Suprapubic skin (tissue), 4 donors: Measurements from ENCODE around the gene USP54. TPM values are rescaled to one million over a fixed set of nuclear protein-coding genes. Genes with fewer than 3 reads are reported as not detected.

Experiments used
- DNase-seq, 2 donors: peaks; one replicate each; pipeline ENCODE4 v3.0.0-alpha.2; 2019; ENCODE audit warnings: low spot score in 2 of 2
- H3K27ac ChIP-seq: fragments of 200-600 bp; sonication (generic); one replicate; pipeline ENCODE4 v1.5.1; 2019
- H3K27me3 ChIP-seq: fragments of 200-600 bp; sonication (generic); one replicate; pipeline ENCODE4 v1.5.1; 2019
- H3K36me3 ChIP-seq: fragments of 200-600 bp; sonication (generic); one replicate; pipeline ENCODE4 v1.5.1; 2019
- H3K4me1 ChIP-seq: fragments of 200-600 bp; sonication (generic); one replicate; pipeline ENCODE4 v1.5.1; 2019
- H3K4me3 ChIP-seq: fragments of 200-600 bp; sonication (generic); one replicate; pipeline ENCODE4 v1.5.1; 2019; ENCODE audit warnings: mild to moderate bottlenecking
- H3K9me3 ChIP-seq: fragments of 200-600 bp; sonication (generic); one replicate; pipeline ENCODE4 v1.5.1; 2019
- CTCF ChIP-seq, 2 donors: fragments of 200-600 bp in 1 of 2; fragments of 450-650 bp in 1 of 2; sonication (generic) in 1 of 2; IDR thresholded peaks; one replicate each; pipeline ENCODE4 v1.5.1; 2016 to 2019; ENCODE audit warnings: antibody characterized with exemption in 2 of 2, mild to moderate bottlenecking in 1 of 2, moderate library complexity in 1 of 2
- EP300 ChIP-seq: sonication (generic); formaldehyde crosslinking; IDR thresholded peaks from one replicate; pipeline ENCODE4 v1.6.1; 2017; ENCODE audit warnings: antibody characterized with exemption
- POLR2A ChIP-seq, 2 donors: fragments of 450-650 bp; IDR thresholded peaks; one replicate each; pipeline ENCODE4 v1.6.1; 2017; ENCODE audit warnings: antibody characterized with exemption in 2 of 2, mild to moderate bottlenecking in 2 of 2, moderate library complexity in 2 of 2
- POLR2AphosphoS5 ChIP-seq, 3 donors: sonication (generic); formaldehyde crosslinking; IDR thresholded peaks; one replicate each; pipeline ENCODE4 v1.6.1; 2017; ENCODE audit warnings: antibody characterized with exemption in 3 of 3
- WGBS: methylation state at CpG from one replicate; pipeline ENCODE4 v1.1.5; 2018; 5-methylcytosine and 5-hydroxymethylcytosine counted together
- total RNA-seq, 4 donors: library from RNA; depleted of rRNA; stranded (reverse); fragments of >200 nt; gene quantifications; one replicate each; pipeline ENCODE4 v1.1.0, GENCODE V29; 2016

USP54 gene
- total RNA-seq, 4 donors from 2014 or later, result 52.2 to 110 (median 79.5) TPM

- Histone ChIP-seq H3K27me3 (no peaks in the 10 kb centered on the region), H3K9me3 (no peaks in the 10 kb centered on the region), H3K36me3 (peaks cover 43% of the 10 kb centered on the region), H3K4me1 (peaks cover 9% of the 10 kb centered on the region), H3K27ac (no peak overlapping the region), H3K4me3 (no peak overlapping the region)
- TF ChIP-seq CTCF (IDR thresholded peaks at IDR 0.05) (no peak), EP300 (no peak), POLR2A (IDR thresholded peaks at IDR 0.05) (no peak), POLR2AphosphoS5 (IDR thresholded peaks at IDR 0.05) (no peak)
- WGBS, result 85% methylated on average over 7 of the region's 7 CpGs
- no peak for DNase-seq
Observed at GRCh38 chr10:73537709-73538108, 53.4 kb downstream of the USP54 start.

DNA sequence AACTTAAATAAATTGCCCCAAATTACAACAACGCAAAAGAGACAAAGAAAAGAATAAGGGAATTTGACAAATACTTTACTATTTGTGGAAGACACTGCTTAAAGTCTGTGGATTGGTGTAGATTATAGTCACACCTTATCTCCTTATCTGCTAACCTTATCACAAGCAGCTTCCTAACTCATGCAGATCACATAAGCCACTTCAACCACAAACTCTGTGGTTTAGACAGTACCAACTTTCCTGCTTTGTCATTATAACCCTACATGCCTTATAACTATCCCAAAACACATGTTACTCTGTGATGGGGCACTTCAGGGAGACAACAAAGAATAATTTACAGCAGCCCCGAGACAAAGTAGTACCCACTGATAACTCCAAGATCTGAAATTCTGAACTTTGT, 53.9 kb downstream of the USP54 start:
- WGBS, result 84% methylated on average over 2 of the region's 2 CpGs
- Histone ChIP-seq H3K27ac (no peak overlapping the region), H3K4me3 (no peak overlapping the region), H3K9me3 (no peaks in the 10 kb centered on the region), H3K4me1 (peaks cover 9% of the 10 kb centered on the region), H3K36me3 (peaks cover 40% of the 10 kb centered on the region), H3K27me3 (no peaks in the 10 kb centered on the region)
- TF ChIP-seq EP300, result no peak
- TF ChIP-seq POLR2A (IDR thresholded peaks at IDR 0.05), result no peak
- no peak for TF ChIP-seq CTCF (IDR thresholded peaks at IDR 0.05)
- TF ChIP-seq POLR2AphosphoS5 (IDR thresholded peaks at IDR 0.05), result no peak
- DNase-seq, result no peak

- peaks cover 30% of the 10 kb centered on the region for H3K36me3 ChIP-seq
- WGBS, result 88% methylated on average over 1 of the region's 1 CpG
- H3K4me1 ChIP-seq, result peaks cover 9% of the 10 kb centered on the region
- TF ChIP-seq POLR2AphosphoS5 (IDR thresholded peaks at IDR 0.05) (no peak), EP300 (no peak), CTCF (IDR thresholded peaks at IDR 0.05) (no peak), POLR2A (IDR thresholded peaks at IDR 0.05) (no peak)
- no peaks in the 10 kb centered on the region for H3K27me3 ChIP-seq
- DNase-seq, result no peak
- no peak overlapping the region for H3K4me3 ChIP-seq
- no peaks in the 10 kb centered on the region for H3K9me3 ChIP-seq
- H3K27ac ChIP-seq, result no peak overlapping the region
Observed at GRCh38 chr10:73534857-73535256, 56.3 kb downstream of the USP54 start.

GRCh38 chr10:73529089-73529832, 61.9 kb downstream of the USP54 start:
- Histone ChIP-seq H3K36me3 (peaks cover 35% of the 10 kb centered on the region), H3K27me3 (no peaks in the 10 kb centered on the region), H3K9me3 (no peaks in the 10 kb centered on the region), H3K27ac (no peak overlapping the region), H3K4me1 (no peaks in the 10 kb centered on the region), H3K4me3 (no peak overlapping the region)
- TF ChIP-seq CTCF (IDR thresholded peaks at IDR 0.05), result peak; percentile 79 to 85
- no peak for TF ChIP-seq EP300
- WGBS, result 91% methylated on average over 5 of the region's 5 CpGs
- DNase-seq, result no peak

DNA sequence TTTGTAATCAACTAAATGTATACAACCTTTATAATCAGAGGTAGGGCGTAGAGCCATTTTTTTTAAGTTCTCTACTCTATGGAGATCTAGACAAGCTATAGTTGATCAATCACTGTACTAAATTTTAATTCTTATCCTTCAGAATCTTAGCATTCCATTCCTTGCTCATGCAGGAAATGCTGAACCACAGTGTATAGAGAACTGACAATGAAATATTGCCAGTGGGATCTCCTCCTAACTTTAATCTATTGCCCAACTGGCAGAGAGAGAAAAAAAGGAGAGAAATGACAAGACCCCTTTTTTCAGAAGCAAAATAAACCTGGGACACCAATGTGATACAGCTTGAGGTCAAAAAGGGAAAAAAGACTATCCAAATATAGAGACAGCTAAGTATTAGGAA, 68.9 kb downstream of the USP54 start:
- no peak for DNase-seq
- Histone ChIP-seq H3K27ac (no peak overlapping the region), H3K36me3 (peaks cover 73% of the 10 kb centered on the region), H3K4me1 (no peaks in the 10 kb centered on the region), H3K4me3 (no peak overlapping the region), H3K9me3 (no peaks in the 10 kb centered on the region), H3K27me3 (no peaks in the 10 kb centered on the region)
- 94% methylated on average over 1 of the region's 1 CpG for WGBS
- TF ChIP-seq EP300 (no peak), CTCF (IDR thresholded peaks at IDR 0.05) (no peak), POLR2AphosphoS5 (IDR thresholded peaks at IDR 0.05) (no peak), POLR2A (IDR thresholded peaks at IDR 0.05) (no peak)
